KG1 (cell line): ENCODE measurements around the gene XYLT1.
"Not testable (repeated sequence)": the region's sequence is repeated elsewhere in the genome, so short reads cannot be mapped to it uniquely, and the experiment has no call there.

ENCODE experiments used
- DNase-seq: peaks from one replicate; lab custom pipeline; 2025; lab: John Stamatoyannopoulos, UW

XYLT1 gene

DNA sequence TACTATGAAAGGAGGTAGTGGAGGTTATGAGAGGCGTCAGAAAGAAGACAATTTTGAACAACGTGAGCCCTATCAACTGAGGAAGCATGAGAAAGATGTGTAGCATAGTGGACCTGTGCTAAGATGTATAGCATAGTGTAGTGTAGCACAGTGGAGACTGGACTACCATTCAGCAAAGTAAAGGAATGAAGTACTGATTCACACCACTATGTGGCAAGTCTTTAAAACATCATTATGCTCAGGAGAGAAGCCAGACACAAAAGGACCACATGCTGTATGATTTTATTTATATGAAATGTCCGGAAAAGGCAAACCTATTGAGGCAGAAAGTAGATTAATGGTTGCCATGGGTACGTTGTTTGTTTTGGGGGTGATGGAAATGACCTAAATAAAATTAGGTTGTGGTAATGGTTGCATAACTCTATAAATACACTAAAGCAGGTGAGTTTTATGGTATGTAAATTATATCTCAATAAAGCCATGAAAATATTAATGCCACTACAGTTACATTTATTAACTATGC lies 20.4 kb upstream of the XYLT1 start:
- no peak for DNase-seq

DNA sequence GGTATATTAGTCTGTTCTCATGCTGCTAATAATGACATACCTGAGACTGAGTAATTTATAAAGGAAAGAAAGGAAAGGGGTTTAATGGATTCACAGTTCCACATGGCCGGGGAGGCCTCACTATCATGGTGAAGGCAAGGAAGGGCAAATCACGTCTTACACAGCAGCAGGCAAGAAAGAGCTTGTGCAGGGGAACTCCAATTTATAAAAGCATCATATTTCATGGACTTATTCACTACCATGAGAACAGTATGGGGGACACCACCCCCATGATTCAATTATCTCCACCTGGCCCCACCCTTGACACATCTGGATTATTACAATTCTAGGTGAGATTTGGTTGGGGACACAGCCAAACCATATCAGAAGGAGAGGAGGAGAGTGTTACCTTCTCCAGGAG lies 17.7 kb upstream of the XYLT1 start:
- DNase-seq: no peak

DNA sequence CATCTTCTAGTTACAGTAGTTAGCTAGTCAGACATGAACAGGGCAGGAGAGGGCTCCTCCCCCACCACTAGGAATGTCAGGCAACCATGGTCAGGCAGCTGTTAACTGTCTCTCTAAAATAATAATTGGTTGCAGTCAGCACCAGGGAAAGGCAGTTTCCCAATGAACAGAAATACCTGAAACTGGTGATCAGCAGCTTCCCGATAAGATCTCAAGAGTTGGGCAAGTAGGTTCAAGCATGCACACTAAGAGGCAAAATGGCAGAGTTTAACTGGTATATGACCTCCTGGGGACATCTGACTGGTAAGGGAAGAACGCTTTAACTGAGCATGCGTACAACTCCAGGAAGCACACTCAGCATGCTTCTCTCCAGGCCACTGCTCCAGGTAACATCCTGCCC lies 12.6 kb upstream of the XYLT1 start:
- DNase-seq: no peak

DNA sequence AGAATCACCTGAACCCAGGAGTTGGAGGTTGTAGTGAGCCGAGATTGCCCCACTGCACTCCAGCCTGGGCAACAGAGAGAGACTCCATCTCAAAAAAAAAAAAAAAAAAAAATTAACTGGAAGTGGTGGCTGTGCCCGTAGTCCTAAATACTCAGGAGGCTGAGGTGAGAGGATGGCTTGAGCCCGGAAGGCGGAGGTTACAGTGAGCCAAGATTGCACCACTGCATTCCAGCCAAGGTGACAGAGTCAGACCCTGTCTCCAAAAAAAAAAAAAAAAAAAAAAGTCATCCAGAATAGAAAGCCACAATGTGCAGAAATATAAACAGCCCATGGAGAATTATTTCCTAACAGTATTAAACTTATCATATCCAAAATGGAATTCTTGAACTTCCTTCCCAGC lies 11.6 kb upstream of the XYLT1 start:
- DNase-seq: not testable (repeated sequence)

DNA sequence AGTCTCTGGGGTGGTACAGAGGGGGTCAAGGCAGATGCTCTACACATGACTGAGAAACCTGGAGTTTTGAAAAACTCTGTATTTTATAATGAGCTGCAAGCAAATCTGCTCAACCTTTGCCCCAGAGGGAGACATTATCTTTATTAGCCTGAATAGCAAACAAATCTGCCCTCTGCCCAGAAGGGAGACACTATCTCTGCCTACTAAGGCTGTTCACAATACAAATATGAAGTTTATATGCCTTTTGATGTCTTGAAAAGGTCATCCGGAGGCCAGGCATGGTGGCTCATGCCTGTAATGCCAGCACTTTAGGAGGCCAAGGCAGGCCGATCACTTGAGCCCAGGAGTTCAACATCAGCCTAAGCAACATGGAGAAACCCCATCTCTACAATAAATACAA lies 11.0 kb upstream of the XYLT1 start:
- no peak for DNase-seq

DNA sequence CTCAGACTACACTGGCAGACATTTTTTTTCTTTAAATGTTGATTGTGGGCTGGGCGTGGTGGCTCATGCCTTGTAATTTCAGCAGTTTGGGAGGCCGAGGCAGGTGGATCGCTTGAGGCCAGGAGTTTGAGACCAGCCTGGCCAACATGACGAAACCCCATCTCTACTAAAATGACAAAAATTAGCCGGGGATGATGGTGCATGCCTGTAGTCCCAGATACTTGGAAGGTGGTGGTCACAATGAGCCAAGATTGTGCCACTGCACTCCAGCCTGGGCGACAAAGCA lies 6.4 kb upstream of the XYLT1 start:
- not testable (repeated sequence) for DNase-seq

DNA sequence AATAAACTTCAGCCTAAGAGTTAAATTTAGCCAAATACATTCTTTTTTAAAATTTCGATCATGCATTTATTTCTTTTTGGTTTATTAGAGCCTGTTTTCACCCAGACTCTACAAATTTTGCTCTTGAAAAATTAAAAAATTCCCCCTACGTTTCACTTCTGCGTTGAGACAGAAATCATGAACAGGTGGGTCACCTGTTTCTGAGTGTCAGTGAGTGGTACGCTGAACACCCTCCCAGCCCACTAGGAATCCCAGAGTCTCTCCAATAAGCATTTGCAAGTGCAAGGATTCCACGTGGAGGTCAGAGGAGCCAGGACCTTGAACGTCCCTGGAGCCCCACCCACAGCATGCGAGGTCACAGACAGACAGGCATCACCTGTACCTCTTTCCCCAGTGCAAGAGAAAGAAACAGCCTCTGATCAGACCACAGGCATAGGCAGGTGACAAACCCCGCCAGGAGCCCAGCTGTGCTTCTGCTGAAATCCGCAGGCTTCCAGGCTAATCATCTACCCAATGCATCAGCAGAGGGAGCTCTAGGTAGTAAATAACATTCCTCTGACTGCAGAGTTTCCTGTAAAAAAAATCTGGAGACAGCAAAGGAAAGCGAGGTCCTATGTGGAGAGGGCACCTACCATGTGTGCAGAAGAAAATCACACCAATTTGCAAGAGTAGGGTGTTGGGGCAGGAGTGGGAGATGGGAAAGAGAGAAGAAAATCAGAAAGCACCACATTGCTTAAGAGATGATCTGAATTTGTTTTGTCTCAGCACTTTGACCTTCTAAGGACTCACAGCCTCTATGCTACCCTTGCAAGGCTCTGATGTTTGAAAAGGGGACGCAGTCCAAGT lies 5.9 kb upstream of the XYLT1 start:
- no peak for DNase-seq

DNA sequence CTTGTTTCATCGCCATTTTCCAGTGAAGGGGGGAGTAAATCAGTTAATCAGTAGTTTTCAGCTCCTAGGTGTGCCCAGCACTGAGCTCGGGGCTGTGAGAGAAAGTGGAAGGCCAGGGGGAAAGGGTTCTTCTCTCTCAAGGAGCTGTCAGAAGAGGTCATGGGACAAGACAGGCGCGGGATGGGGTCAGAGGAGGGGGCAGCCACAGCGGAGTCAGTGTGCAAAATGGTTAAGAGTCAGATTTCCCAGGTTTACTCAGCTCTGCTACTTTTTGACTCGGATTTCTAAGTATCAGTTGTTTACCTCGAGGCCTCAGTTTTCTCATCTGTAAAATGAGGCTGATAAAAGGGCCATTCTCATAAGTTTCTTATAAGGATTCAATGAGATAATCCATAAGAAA lies 4.3 kb upstream of the XYLT1 start:
- DNase-seq: no peak

DNA sequence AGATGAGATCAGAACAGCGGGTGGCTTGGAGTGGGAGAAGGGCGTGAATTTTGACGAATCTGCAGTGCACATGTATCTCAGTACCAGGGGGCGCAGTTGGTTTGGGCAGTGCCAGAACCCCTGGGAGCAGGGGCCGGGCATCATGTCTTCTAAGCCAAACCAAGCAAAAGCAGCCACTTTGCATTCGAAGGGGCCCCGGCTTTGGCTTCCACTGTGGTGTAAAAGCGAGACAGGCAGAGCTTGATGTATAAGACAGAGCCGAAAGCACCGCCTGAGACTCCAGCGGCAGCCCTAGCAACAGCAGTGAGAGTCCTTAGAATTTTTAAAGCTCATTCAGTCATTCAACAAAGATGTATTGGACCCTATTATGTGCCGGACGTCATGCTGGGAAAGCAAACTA lies 3.8 kb upstream of the XYLT1 start:
- peak; percentile 71 for DNase-seq

DNA sequence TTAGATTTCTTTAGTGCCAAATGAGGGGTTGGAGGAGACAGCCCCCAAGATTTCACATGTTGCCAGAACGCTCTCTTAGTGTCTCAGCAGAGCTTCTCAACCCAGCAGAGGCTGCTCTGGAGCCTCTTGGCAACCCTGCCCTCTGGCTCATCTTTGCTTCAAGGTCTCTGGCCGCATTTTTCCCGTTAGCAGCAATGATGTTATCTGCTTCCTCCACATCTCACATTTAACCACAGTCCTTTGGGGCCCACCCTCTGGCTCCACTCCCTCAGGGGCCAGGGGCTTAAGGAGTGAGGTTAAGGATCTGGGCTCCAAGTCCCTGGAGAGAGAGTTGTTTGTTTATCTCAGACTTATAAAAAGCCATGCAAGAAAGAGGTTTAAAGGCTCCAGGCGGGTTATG lies 3.3 kb upstream of the XYLT1 start:
- DNase-seq: peak; percentile 71

DNA sequence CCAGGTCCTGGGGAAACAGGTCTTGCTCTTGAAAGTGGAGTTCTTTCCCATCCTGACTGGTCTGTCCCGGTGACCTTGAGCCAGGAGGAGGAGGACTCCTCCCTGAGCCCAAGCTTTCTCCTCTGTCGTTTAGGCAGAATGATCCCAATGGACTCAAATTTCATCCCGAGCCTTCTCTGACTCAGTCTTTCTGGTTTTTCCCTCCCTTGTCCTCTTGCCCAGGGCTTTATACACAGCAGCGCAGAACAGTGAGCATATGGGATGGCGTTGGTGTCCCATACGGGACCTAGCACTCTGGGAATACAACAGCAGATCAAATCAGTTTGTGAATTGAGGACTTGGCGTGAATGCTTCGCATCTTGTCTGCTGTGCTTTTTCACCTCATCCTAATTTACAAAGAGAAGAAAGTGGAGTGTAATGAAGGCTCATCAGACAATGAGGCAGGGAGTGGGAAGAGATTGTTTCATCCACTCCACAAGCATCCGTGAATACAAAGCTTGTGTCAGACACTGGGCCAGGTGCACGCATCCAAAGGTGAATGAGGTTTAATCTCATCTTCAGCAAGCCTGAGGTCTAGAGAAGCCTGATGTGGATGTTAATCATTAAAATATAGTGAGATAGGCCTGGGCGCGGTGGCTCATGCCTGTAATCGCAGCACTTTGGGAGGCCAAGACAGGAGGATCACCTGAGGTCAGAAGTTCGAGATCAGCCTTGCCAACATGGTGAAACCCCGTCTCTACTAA lies 1.1 kb upstream of the XYLT1 start:
- no peak for DNase-seq

DNA sequence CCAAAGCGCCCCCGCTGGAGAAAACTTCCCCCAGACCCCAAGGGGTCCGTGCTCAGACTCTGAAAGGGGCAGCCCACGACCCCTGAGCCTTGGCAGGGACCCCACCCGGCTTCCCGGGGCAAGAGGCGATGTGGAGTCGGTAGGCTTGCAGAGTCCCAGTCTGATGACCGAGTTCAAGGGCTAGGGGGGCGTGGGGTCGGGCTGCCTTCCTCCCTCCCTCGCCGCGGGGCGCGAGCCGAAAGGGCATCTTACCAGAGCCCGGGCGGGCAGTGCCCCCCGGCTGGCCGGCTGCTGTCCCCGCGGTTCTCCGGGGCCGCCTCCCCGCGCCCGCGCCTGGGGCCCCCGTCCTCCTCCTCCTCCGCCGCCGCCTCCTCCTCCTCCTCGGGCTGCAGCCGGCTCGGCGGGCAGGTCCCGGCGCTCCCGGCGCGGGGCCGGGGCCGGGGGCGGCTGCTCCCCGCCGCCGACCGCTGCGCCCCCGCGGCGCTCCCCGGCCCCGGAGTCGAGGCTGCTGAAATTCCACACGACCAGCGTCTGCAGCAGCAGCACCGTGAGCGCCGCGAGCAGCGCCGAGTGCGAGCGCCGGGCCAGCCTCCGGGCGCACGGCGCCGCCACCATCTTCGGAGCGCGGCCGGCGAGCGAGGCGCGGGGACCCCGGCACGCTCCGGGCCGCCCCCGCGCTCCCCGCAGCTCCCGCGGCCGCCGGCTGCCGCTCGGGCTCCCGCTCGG lies 415 bp downstream of the XYLT1 start:
- DNase-seq: no peak

DNA sequence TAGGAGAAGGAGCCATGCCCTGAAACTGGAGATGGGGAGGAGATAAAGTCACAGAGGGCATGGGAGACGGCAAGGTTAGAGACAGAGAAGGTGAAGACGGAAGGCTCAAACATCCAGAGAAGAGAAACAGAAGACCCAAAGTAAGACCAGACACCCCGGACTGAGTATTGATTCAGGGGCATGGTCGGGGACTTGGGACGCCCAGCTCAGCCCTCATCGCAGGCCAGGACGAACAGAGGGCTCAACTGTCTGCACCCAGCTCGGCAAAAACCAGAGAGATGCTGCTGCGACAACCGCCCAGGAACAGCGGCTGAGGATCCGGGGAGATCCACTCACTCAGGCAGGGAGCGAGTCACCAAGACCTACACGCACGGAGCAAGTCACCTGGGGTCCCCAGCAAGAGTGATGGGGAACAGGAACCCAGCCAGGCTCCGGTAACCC lies 999 bp downstream of the XYLT1 start:
- no peak for DNase-seq

DNA sequence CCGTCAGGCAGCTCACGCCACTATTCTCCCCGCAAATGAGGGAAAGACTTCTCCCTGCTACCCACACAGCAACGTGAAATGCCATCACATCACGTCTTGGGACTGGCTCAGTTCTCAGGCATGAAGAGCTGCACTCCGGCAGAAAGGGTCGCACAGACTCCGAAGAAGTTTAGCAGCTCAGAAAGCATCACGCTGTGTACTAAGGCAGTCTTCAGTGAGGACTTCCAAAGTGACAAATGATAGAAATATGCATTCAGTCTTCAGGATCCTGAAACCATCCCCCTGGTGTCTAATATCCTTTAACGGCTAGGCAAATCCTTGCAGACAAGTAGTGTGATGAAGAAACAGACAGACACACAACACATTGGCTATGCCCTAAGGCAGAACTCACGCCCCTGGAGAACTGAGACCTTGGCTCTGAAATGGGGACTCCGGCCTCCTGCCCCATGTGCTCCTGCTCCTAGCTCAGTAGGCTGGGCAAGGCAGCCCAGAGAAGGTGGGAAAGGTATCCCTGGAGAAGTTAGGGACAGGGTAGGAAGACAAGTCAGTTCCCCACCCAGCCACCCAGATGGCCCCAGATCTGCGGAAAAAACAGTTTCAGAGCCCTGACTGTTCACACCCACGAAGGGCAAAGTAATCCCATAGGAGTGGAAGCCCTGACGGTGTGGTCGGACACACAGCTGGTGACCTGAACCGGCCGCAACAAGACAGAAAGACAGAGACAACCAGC lies 1.6 kb downstream of the XYLT1 start:
- DNase-seq: no peak

DNA sequence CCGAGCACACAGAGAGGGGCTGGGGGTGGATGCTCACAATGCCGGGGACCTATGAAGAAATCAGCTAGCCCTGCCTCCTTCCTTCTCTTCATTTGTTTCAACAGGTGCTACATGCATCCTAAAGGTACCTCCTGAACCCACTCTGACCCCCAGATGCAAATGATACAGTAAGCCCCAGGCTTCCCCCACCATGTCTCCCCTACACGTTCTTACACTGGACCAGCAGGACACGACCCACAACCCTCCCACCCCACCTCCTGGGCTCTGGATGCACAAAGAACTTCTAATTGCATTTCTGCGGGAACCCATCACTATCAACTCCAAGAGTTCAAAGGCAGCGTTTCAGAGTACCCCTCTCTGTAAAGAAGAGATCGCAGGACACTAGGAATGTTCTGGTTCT lies 2.1 kb downstream of the XYLT1 start:
- no peak for DNase-seq

DNA sequence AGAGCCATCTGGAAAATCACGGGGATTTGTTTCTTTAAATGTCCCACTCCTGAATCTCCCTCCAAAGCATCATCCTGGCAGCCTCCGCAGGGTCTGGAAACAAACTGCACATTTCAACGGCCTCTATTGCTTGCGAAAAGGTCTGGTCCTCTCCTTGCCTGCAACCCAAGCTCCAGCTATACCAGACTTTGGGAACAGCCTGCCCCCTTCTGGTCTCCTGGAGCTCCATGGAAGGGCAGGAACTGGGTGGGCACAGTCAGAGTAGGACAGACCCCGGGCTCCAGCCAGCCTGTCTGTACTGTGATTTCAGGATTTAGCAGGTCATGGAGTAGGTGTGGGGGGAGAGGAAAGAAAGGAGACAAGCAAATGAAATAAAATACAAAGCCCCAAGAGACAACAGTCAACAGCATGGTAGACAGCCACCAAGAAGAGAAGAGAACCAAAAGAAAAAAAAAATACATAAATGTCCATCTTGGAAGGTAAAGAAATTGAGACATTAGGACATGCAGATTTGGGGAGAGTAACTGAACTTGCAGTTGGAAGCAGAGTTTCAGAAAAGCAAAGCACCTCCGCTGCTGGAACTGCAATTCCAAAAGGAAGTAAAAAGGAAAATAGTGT lies 2.7 kb downstream of the XYLT1 start:
- no peak for DNase-seq

DNA sequence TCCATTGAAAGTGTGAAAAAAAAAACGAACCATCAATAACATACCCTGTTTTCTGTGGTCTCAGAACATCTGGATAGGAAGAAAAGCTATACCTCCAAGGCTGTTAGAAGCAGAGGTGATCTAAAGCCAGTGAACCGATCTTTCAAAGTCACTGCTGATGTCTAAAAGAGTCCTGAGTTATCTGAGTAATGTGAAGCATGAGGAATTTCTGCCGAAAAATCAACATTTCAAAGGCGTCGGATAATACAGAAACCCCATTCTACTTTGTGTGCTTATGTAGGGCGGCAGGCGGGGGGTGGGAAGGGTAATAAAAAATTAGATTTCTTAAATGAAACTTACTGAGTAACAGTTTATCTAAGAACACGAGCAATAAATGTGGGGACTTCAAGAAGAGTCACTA lies 3.9 kb downstream of the XYLT1 start:
- no peak for DNase-seq

DNA sequence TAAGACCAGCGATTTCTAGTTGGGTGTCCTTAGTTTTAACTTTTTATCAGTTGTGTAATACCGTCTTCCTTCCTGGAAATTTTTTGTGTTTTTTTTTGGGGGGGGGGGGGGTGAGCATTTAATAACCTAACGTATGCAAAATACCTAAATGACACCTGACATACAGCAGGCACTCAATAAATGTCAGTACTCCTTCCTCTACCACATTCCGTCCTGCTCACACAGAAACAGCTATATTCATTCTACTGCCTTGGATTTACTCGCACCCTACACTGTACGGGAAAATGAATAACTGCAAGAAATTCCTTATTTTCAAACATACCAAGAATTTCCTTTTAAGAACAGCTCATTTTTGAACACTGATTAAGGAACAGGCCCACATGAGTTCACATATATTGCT lies 5.3 kb downstream of the XYLT1 start:
- DNase-seq: no peak

DNA sequence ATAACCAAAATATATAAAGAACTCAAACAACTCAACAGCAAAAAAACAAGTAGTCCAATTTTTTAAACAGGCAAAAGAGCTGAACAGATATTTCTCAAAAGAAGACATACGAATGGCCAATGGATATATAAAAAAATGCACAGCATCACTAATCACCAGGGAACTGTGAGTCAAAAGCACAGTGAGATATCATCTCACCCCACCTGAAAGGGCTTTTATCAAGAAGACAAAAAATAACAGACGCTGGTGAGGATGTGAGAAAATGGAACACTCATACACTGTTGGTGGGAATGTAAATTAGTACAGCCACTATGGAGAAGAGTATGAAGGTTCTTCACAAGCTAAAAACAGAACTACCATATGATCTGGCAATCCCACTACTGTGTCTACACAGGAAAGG lies 7.4 kb downstream of the XYLT1 start:
- DNase-seq: no peak

DNA sequence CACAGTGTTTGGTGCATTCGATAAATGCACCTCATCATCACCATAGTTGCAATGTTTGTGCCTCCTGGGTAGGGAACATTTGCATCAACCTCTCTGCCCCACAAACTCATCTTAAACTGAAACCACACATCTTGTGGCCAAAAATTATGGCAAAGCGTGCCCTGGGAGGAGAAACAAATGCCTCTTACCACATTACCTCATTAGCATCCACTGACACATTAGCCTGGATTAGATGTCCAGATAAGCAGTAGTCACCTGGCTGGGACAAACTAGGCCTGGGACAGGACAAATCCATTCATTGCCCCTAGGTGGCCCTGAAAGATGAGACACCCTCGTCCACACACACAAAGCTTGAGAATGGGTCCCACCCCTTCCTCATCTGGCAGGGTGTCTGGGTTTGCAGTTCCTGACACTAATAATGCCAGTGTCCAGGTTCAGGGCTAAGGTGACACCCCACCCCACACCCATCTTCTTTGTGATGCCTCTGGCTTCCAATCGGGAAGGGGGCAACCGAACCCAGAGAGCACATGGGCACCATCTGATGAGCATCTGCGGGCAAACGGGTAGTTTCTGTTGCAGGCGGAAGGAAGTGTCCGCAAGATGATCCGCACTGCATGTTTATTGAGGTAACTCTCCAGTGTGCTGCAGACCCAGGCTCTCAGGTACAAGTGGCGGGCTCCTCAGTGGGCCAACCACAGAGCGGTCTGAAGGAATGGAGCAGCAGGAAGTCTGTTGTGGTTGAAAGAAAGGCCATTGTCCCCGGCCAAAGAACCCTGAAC lies 8.6 kb downstream of the XYLT1 start:
- DNase-seq: peak; percentile 75

DNA sequence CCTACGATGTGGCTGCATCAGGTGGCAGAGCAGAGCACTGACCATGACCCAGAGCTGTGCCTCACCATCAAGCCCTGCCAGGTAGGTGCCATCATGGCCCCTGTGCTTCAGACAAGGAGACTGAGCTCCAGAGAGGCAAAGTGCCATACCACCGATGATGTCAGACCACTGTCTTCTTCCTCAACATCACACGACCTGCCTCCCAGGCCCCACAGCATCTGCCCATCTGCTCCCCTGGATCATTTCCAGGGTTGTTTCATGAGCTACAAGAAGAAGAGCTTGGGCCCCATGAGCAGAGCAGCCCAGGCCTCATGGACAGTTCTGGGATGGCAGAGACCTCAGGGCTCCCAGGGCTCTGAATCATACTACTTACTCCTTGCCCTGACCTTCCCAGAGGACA lies 9.9 kb downstream of the XYLT1 start:
- DNase-seq: no peak
